H1 (cell line): ENCODE data around the gene PCNX4. TPM values are rescaled to one million over a fixed set of nuclear protein-coding genes. Genes with fewer than 3 reads are reported as not detected.

Experiments
- CTCF ChIA-PET: fragments of 300-600 bp; sonication (Branson Sonifier 250); formaldehyde crosslinking; loops from one replicate; lab custom pipeline; 2021; ENCODE audit not compliant: partially characterized antibody; lab: Charles Lee
- POLR2A ChIA-PET: fragments of 300-600 bp; sonication (Branson Sonifier 250); formaldehyde crosslinking; loops from one replicate; lab custom pipeline; 2021; ENCODE audit warnings: inconsistent platforms; ENCODE audit not compliant: partially characterized antibody; lab: Charles Lee
- DNase-seq, 2 experiments: peaks; one replicate each; pipeline versions ENCODE4 v3.0.0 to v3.0.0-alpha.2; 2010 to 2022; ENCODE audit warnings: low spot score in 2 of 2, low read depth in 1 of 2, mixed read lengths in 1 of 2
- FAIRE-seq: peaks from 2 replicates; lab custom pipeline; 2011; peaks lifted over from hg19 to GRCh38; lab: Jason Lieb, UNC
- H2AFZ ChIP-seq: 2 replicates; pipeline ENCODE4 v1.8.1; 2012; ENCODE audit warnings: low read length, inconsistent platforms
- H2AK5ac ChIP-seq: 2 replicates; pipeline ENCODE4 v1.6.1; 2013; ENCODE audit warnings: low read depth, low read length
- H2BK120ac ChIP-seq: replicated peaks from 2 replicates; pipeline ENCODE3; 2013; ENCODE audit warnings: low read depth, low read length, inconsistent platforms
- H2BK12ac ChIP-seq: 2 replicates; pipeline ENCODE4 v1.6.1; 2013; ENCODE audit warnings: low read depth, low read length
- H2BK15ac ChIP-seq: 2 replicates; pipeline ENCODE4 v1.6.1; 2013; ENCODE audit warnings: low read length
- H2BK20ac ChIP-seq: 2 replicates; pipeline ENCODE4 v1.6.1; 2013; ENCODE audit warnings: low read length
- H2BK5ac ChIP-seq: 2 replicates; pipeline ENCODE4 v1.6.1; 2013; ENCODE audit warnings: low read depth, low read length
- H3K14ac ChIP-seq: 2 replicates; pipeline ENCODE4 v1.6.1; 2013; ENCODE audit warnings: inconsistent platforms; ENCODE audit not compliant: insufficient read length
- H3K18ac ChIP-seq: 2 replicates; pipeline ENCODE4 v1.6.1; 2013; ENCODE audit warnings: low read length; ENCODE audit errors: extremely low read depth
- H3K23ac ChIP-seq: 2 replicates; pipeline ENCODE4 v1.6.1; 2013; ENCODE audit warnings: inconsistent platforms; ENCODE audit not compliant: insufficient read length
- H3K23me2 ChIP-seq: 2 replicates; pipeline ENCODE4 v1.6.1; 2013; ENCODE audit warnings: low read depth, low read length
- H3K27ac ChIP-seq: 2 replicates; pipeline ENCODE4 v1.6.1; 2011; ENCODE audit warnings: low read depth, low read length, inconsistent platforms
- H3K27me3 ChIP-seq, 4 experiments: replicated peaks in 1 of 4; 1 replicate in 1 of 4; 2 replicates in 3 of 4; pipeline versions ENCODE4 v1.6.1 to v1.8.1; 2011 to 2013; ENCODE audit warnings: low read length in 3 of 4, mild to moderate bottlenecking in 3 of 4, inconsistent platforms in 2 of 4, mixed read lengths in 2 of 4, moderate library complexity in 1 of 4; ENCODE audit not compliant: control insufficient read depth in 3 of 4, insufficient read depth in 3 of 4; ENCODE audit errors: extremely low read depth in 1 of 4
- H3K36me3 ChIP-seq, 4 experiments: 2 replicates each; pipeline versions ENCODE4 v1.6.1 to v1.8.1; 2011 to 2013; ENCODE audit warnings: mild to moderate bottlenecking in 4 of 4, low read length in 3 of 4, moderate library complexity in 2 of 4, control low read depth in 1 of 4, inconsistent platforms in 1 of 4; ENCODE audit not compliant: insufficient read depth in 4 of 4, control insufficient read depth in 2 of 4
- H3K4ac ChIP-seq: replicated peaks from 2 replicates; pipeline ENCODE3; 2013; ENCODE audit warnings: low read length, low read depth, mixed read lengths, inconsistent platforms; ENCODE audit not compliant: insufficient read length
- H3K4me1 ChIP-seq, 4 experiments: replicated peaks in 1 of 4; 1 replicate in 1 of 4; 2 replicates in 3 of 4; pipeline versions ENCODE4 v1.6.1 to v1.8.1; 2011 to 2013; ENCODE audit warnings: low read length in 3 of 4, inconsistent platforms in 2 of 4, mixed read lengths in 1 of 4; ENCODE audit not compliant: insufficient read depth in 4 of 4, control insufficient read depth in 3 of 4
- H3K4me2 ChIP-seq, 2 experiments: 2 replicates each; pipeline versions ENCODE4 v1.6.1 to v1.8.1; 2011 to 2013; ENCODE audit warnings: low read depth in 2 of 2, low read length in 2 of 2, control low read depth in 1 of 2, inconsistent platforms in 1 of 2, mild to moderate bottlenecking in 1 of 2; ENCODE audit not compliant: insufficient read depth in 1 of 2
- H3K4me3 ChIP-seq, 4 experiments: fragments of 200-600, 300-600 bp in 1 of 4; sonication (generic), shearing (Covaris generic), sonication (Bioruptor Twin) in 1 of 4; 2 replicates each; pipeline versions ENCODE4 v1.5.1 to v1.8.1; 2011 to 2016; ENCODE audit warnings: low read length in 4 of 4, low read depth in 3 of 4, control low read depth in 2 of 4, inconsistent platforms in 2 of 4, mild to moderate bottlenecking in 2 of 4, mixed read lengths in 1 of 4, moderate library complexity in 1 of 4; ENCODE audit not compliant: insufficient read depth in 2 of 4; ENCODE audit errors: extremely low read depth in 1 of 4
- H3K56ac ChIP-seq: replicated peaks from 2 replicates; pipeline ENCODE3; 2013; ENCODE audit warnings: low read depth, mild to moderate bottlenecking, mixed read lengths, low read length, inconsistent platforms; ENCODE audit not compliant: insufficient read length
- H3K79me1 ChIP-seq: 2 replicates; pipeline ENCODE4 v1.6.1; 2013; ENCODE audit warnings: low read depth, low read length, control low read depth
- H3K79me2 ChIP-seq, 2 experiments: 2 replicates each; pipeline versions ENCODE4 v1.6.1 to v1.8.1; 2012 to 2013; ENCODE audit warnings: low read length in 2 of 2, mild to moderate bottlenecking in 2 of 2, inconsistent platforms in 1 of 2; ENCODE audit not compliant: insufficient read depth in 2 of 2, control insufficient read depth in 1 of 2
- H3K9ac ChIP-seq, 4 experiments: replicated peaks in 1 of 4; 1 replicate in 1 of 4; 2 replicates in 3 of 4; pipeline versions ENCODE4 v1.6.1 to v1.8.1; 2011 to 2013; ENCODE audit warnings: low read depth in 3 of 4, low read length in 3 of 4, control low read depth in 2 of 4, mild to moderate bottlenecking in 2 of 4, moderate library complexity in 2 of 4, inconsistent platforms in 1 of 4; ENCODE audit errors: extremely low read depth in 1 of 4
- H3K9me3 ChIP-seq, 2 experiments: 2 replicates each; pipeline versions ENCODE4 v1.6.1 to v1.8.1; 2012 to 2013; ENCODE audit warnings: mild to moderate bottlenecking in 2 of 2, moderate library complexity in 2 of 2, control low read depth in 1 of 2, inconsistent platforms in 1 of 2, low read depth in 1 of 2, low read length in 1 of 2, mixed read lengths in 1 of 2; ENCODE audit not compliant: insufficient read depth in 2 of 2
- H4K20me1 ChIP-seq, 2 experiments: replicated peaks in 1 of 2; 2 replicates each; pipeline versions ENCODE3 to v1.8.1; 2011 to 2013; ENCODE audit warnings: inconsistent platforms in 2 of 2, low read length in 2 of 2, mild to moderate bottlenecking in 1 of 2; ENCODE audit not compliant: insufficient read depth in 2 of 2, control insufficient read depth in 1 of 2
- H4K5ac ChIP-seq: 2 replicates; pipeline ENCODE4 v1.6.1; 2013; ENCODE audit warnings: low read length, low read depth, mixed read lengths, inconsistent platforms; ENCODE audit not compliant: insufficient read length
- H4K8ac ChIP-seq: 2 replicates; pipeline ENCODE4 v1.8.0; 2013; ENCODE audit warnings: mild to moderate bottlenecking, moderate library complexity, low read length, inconsistent platforms; ENCODE audit not compliant: insufficient read depth; ENCODE audit errors: extremely low read depth
- H4K91ac ChIP-seq: replicated peaks from 2 replicates; pipeline ENCODE3; 2013; ENCODE audit warnings: low read length, mixed read lengths, inconsistent platforms; ENCODE audit not compliant: insufficient read length
- ATF3 ChIP-seq: IDR thresholded peaks from 2 replicates; pipeline ENCODE4 v1.6.1; 2011; ENCODE audit warnings: low read depth, mild to moderate bottlenecking, low read length; ENCODE audit not compliant: insufficient read depth
- CTCF ChIP-seq, 3 experiments: IDR thresholded peaks; 1 replicate in 2 of 3; 2 replicates in 1 of 3; pipeline versions ENCODE4 v1.5.1 to v1.6.1; 2011; ENCODE audit warnings: low read length in 3 of 3, mild to moderate bottlenecking in 3 of 3, inconsistent platforms in 2 of 3, low read depth in 1 of 3, moderate library complexity in 1 of 3; ENCODE audit not compliant: insufficient read depth in 1 of 3; ENCODE audit errors: control extremely low read depth in 1 of 3
- EGR1 ChIP-seq: IDR thresholded peaks from 2 replicates; pipeline ENCODE4 v1.6.1; 2011; ENCODE audit warnings: low read depth, low read length, borderline replicate concordance
- EP300 ChIP-seq, 2 experiments: IDR thresholded peaks; 1 replicate in 1 of 2; 2 replicates in 1 of 2; pipeline ENCODE4 v1.6.1; 2011 to 2012; ENCODE audit warnings: low read depth in 2 of 2, low read length in 2 of 2, mild to moderate bottlenecking in 2 of 2, borderline replicate concordance in 1 of 2, inconsistent platforms in 1 of 2, moderate library complexity in 1 of 2
- FOSL1 ChIP-seq: IDR thresholded peaks from 2 replicates; pipeline ENCODE4 v1.6.1; 2011; ENCODE audit warnings: mild to moderate bottlenecking, low read depth, low read length, moderate library complexity; ENCODE audit not compliant: insufficient read depth
- PHF8 ChIP-seq: fragments of 200-600 bp; sonication (generic); conservative IDR thresholded peaks from 2 replicates; pipeline ENCODE4 v1.7.1; 2012; ENCODE audit warnings: low read depth, mild to moderate bottlenecking, inconsistent platforms, low read length, moderate library complexity
- RAD21 ChIP-seq, 2 experiments: IDR thresholded peaks in 1 of 2; conservative IDR thresholded peaks in 1 of 2; 2 replicates each; pipeline ENCODE4 v1.6.1; 2011; ENCODE audit warnings: low read depth in 2 of 2, low read length in 2 of 2, improper control_type of control experiment in 1 of 2, inconsistent platforms in 1 of 2, mild to moderate bottlenecking in 1 of 2, moderate library complexity in 1 of 2
- SAP30 ChIP-seq: fragments of 300-600 bp; sonication (generic); IDR thresholded peaks from 2 replicates; pipeline ENCODE4 v1.7.1; 2012; ENCODE audit warnings: low read length, moderate library complexity, mild to moderate bottlenecking, inconsistent platforms; ENCODE audit not compliant: insufficient read depth, insufficient replicate concordance
- SIX5 ChIP-seq: IDR thresholded peaks from 2 replicates; pipeline ENCODE4 v1.6.1; 2011; ENCODE audit warnings: mild to moderate bottlenecking, low read depth, low read length
- SP2 ChIP-seq: IDR thresholded peaks from 2 replicates; pipeline ENCODE4 v1.6.1; 2012; ENCODE audit warnings: mild to moderate bottlenecking, low read length, inconsistent platforms
- polyA plus RNA-seq, 7 experiments: library from polyadenylated mRNA; depleted of rRNA in 3 of 7; stranded (reverse) in 5 of 7; unstranded in 2 of 7; fragments of >200 nt in 5 of 7; fragments of 200-250 nt in 2 of 7; gene quantifications; 1 replicate in 5 of 7; 2 replicates in 1 of 7; 4 replicates in 1 of 7; pipeline versions ENCODE4 v1.2.1 to v1.2.3, GENCODE V29; 2011 to 2013; ENCODE audit warnings: missing spikeins in 2 of 7, mixed read lengths in 2 of 7
- total RNA-seq: library from RNA; stranded (reverse); fragmentation: NEBNext Ultra II Directional; extraction: Animal tissue kit (Norgen Biotek cat#: 25700); gene quantifications from 2 replicates; pipeline ENCODE4 v1.2.1, GENCODE V29; 2021

The PCNX4 gene
- total and polyA plus RNA-seq, 2 of the 8 experiments (the other 6 are each of a cell fraction or from before 2014, with no cell fraction given) = 28.4 to 35.5 TPM

GRCh38 chr14:60064491-60065072, 27.1 kb upstream of the PCNX4 start:
- H2AK5ac ChIP-seq = no peak overlapping the region
- no peak for DNase-seq
- no peaks in the 10 kb centered on the region for H3K27me3 ChIP-seq
- H4K91ac ChIP-seq = no peak overlapping the region
- H4K8ac ChIP-seq = no peak overlapping the region
- no peak overlapping the region for H3K18ac ChIP-seq
- no peak overlapping the region for H3K56ac ChIP-seq
- H2BK20ac ChIP-seq = no peak overlapping the region
- H2BK5ac ChIP-seq = no peak overlapping the region
- H3K4me3 ChIP-seq = no peak overlapping the region
- no peaks in the 10 kb centered on the region for H3K79me2 ChIP-seq
- no peaks in the 10 kb centered on the region for H3K23me2 ChIP-seq
- no peak overlapping the region for H2BK120ac ChIP-seq
- no peak overlapping the region for H2BK15ac ChIP-seq
- H2BK12ac ChIP-seq = no peak overlapping the region
- H3K36me3 ChIP-seq = no peaks in the 10 kb centered on the region
- no peaks in the 10 kb centered on the region for H3K79me1 ChIP-seq
- no peak overlapping the region for H4K5ac ChIP-seq
- H3K9ac ChIP-seq = no peak overlapping the region
- no peak overlapping the region for H2AFZ ChIP-seq
- no peak overlapping the region for H3K23ac ChIP-seq
- no peaks in the 10 kb centered on the region for H3K4me1 ChIP-seq
- H4K20me1 ChIP-seq = no peaks in the 10 kb centered on the region
- H3K27ac ChIP-seq = no peak overlapping the region
- no peak for FAIRE-seq
- H3K4ac ChIP-seq = no peak overlapping the region
- H3K4me2 ChIP-seq = no peak overlapping the region
- ChIA-PET POLR2A (no interaction called here), CTCF (interaction anchor here (0.6 to 3.5 kb wide), 7 partner anchors 10 to 432 kb away, joined by 3 to 36 read pairs (median 3); no protein-coding TSS in a partner anchor)
- H3K14ac ChIP-seq = no peak overlapping the region
- no peaks in the 10 kb centered on the region for H3K9me3 ChIP-seq
- TF ChIP-seq ATF3 (no peak), FOSL1 (no peak), SAP30 (no peak), EGR1 (no peak), SP2 (no peak), CTCF (IDR thresholded peaks at IDR 0.05; ENCODE audit: control extremely low read depth in 1 of 3, insufficient read depth in 1 of 3, low read depth in 1 of 3, low read length in 3 of 3) (peak in 1 of 3 experiments; percentile 33; a peak in 2 of 4 replicates), RAD21 (IDR thresholded peaks at IDR 0.05 in 1 of 2, conservative IDR thresholded peaks at IDR 0.05 in 1 of 2; ENCODE audit: low read depth in 2 of 2, low read length in 2 of 2) (peak in 1 of 2 experiments; percentile 60; a peak in 3 of 4 replicates), EP300 (IDR thresholded peaks at IDR 0.05; ENCODE audit: borderline replicate concordance in 1 of 2, low read depth in 2 of 2, low read length in 2 of 2) (no peak), PHF8 (no peak), SIX5 (no peak)
